DOHH2 (cell line): ENCODE results near the gene ARID1B.

Source experiments
- H3F3A ChIP-seq: fragments of 200-600 bp; sonication (generic), shearing (Covaris generic); 2 replicates; pipeline ENCODE4 v1.6.0; 2016; ENCODE audit warnings: antibody characterized with exemption, mild to moderate bottlenecking; ENCODE audit not compliant: control insufficient read depth, insufficient read depth
- H3K27ac ChIP-seq: fragments of 200-600 bp; sonication (generic); 2 replicates; pipeline ENCODE4 v1.5.1; 2014; ENCODE audit warnings: low read depth, mild to moderate bottlenecking, low read length, moderate library complexity
- H3K27me3 ChIP-seq: fragments of 200-600 bp; sonication (generic); 2 replicates; pipeline ENCODE4 v1.6.1; 2014; ENCODE audit warnings: mild to moderate bottlenecking, low read length, mixed read lengths; ENCODE audit not compliant: control insufficient read depth
- H3K36me3 ChIP-seq: fragments of 200-600 bp; sonication (generic); 2 replicates; pipeline ENCODE4 v1.6.1; 2014; ENCODE audit warnings: mild to moderate bottlenecking, low read length, moderate library complexity, mixed read lengths; ENCODE audit not compliant: control insufficient read depth
- H3K4me1 ChIP-seq: fragments of 200-600 bp; sonication (generic); 2 replicates; pipeline ENCODE4 v1.6.1; 2014; ENCODE audit warnings: mild to moderate bottlenecking, low read length, mixed read lengths; ENCODE audit not compliant: control insufficient read depth
- H3K4me2 ChIP-seq: fragments of 200-600 bp; sonication (generic); 2 replicates; pipeline ENCODE4 v1.6.0; 2014; ENCODE audit warnings: mild to moderate bottlenecking, low read length, moderate library complexity
- H3K4me3 ChIP-seq: fragments of 200-600 bp; sonication (generic); 2 replicates; pipeline ENCODE4 v1.5.1; 2014; ENCODE audit warnings: mild to moderate bottlenecking, low read length, mixed read lengths
- H3K79me2 ChIP-seq: fragments of 200-600 bp; sonication (generic); 2 replicates; pipeline ENCODE4 v1.6.1; 2014; ENCODE audit warnings: mild to moderate bottlenecking, low read length, mixed read lengths; ENCODE audit not compliant: control insufficient read depth
- H3K9me2 ChIP-seq: fragments of 200-600 bp; sonication (generic); replicated peaks from 2 replicates; pipeline ENCODE4 v1.6.1; 2014; ENCODE audit warnings: mild to moderate bottlenecking, low read length, mixed read lengths; ENCODE audit not compliant: control insufficient read depth
- H3K9me3 ChIP-seq: fragments of 200-600 bp; sonication (generic); 2 replicates; pipeline ENCODE4 v1.6.1; 2014; ENCODE audit warnings: antibody characterized with exemption, low read length, mixed read lengths; ENCODE audit not compliant: control insufficient read depth, insufficient read depth
- H4K20me1 ChIP-seq: fragments of 200-600 bp; sonication (generic); 2 replicates; pipeline ENCODE4 v1.6.0; 2014; ENCODE audit warnings: low read depth, mild to moderate bottlenecking, antibody characterized with exemption, low read length, moderate library complexity; ENCODE audit not compliant: control insufficient read depth, insufficient read depth
- CTCF ChIP-seq: fragments of 200-600 bp; sonication (generic); IDR thresholded peaks from one replicate; pipeline ENCODE4 v1.5.1; 2014; ENCODE audit warnings: antibody characterized with exemption, mild to moderate bottlenecking, low read depth, low read length; ENCODE audit not compliant: poor library complexity, severe bottlenecking
- EZH2phosphoT487 ChIP-seq: fragments of 200-600 bp; sonication (generic); IDR thresholded peaks from 2 replicates; pipeline ENCODE4 v1.6.1; 2017; ENCODE audit warnings: borderline replicate concordance, mild to moderate bottlenecking, antibody characterized with exemption, low read length, moderate library complexity, mixed read lengths

Gene ARID1B

GRCh38 chr6:157074969-157075368 lies 297.8 kb downstream of the ARID1B start:
- no peak overlapping the region for H3K4me3 ChIP-seq
- peaks cover 16% of the 10 kb centered on the region for H3K36me3 ChIP-seq
- H3K27me3 ChIP-seq, result no peaks in the 10 kb centered on the region
- H3K4me1 ChIP-seq, result peaks cover 73% of the 10 kb centered on the region
- peaks cover 5% of the 10 kb centered on the region; the same call in 1 of the 2 replicates for H3F3A ChIP-seq
- H3K4me2 ChIP-seq, result no peak overlapping the region
- H4K20me1 ChIP-seq, result no peaks in the 10 kb centered on the region
- TF ChIP-seq CTCF, result no peak
- no peak for TF ChIP-seq EZH2phosphoT487
- no peak overlapping the region for H3K27ac ChIP-seq
- H3K9me3 ChIP-seq, result no peaks in the 10 kb centered on the region
- H3K9me2 ChIP-seq, result no peaks in the 10 kb centered on the region
- peaks cover 70% of the 10 kb centered on the region for H3K79me2 ChIP-seq

- no peak overlapping the region for H3K4me3 ChIP-seq
- H3K4me2 ChIP-seq, result no peak overlapping the region
- H4K20me1 ChIP-seq, result no peaks in the 10 kb centered on the region
Observed at GRCh38 chr6:157075549-157076450, 298.6 kb downstream of the ARID1B start.

GRCh38 chr6:157076451-157076822 lies 299.3 kb downstream of the ARID1B start:
- H3K9me3 ChIP-seq, result no peaks in the 10 kb centered on the region
- H3K4me1 ChIP-seq, result peaks cover 63% of the 10 kb centered on the region
- TF ChIP-seq EZH2phosphoT487 (no peak), CTCF (no peak)
- H3K79me2 ChIP-seq, result peaks cover 70% of the 10 kb centered on the region
- H3K4me2 ChIP-seq, result no peak overlapping the region
- H3K27me3 ChIP-seq, result no peaks in the 10 kb centered on the region
- H3K27ac ChIP-seq, result no peak overlapping the region
- H3K4me3 ChIP-seq, result no peak overlapping the region
- H3K9me2 ChIP-seq, result no peaks in the 10 kb centered on the region
- H3K36me3 ChIP-seq, result peaks cover 12% of the 10 kb centered on the region; the same call in 1 of the 2 replicates
- peaks cover 5% of the 10 kb centered on the region; the same call in 1 of the 2 replicates for H3F3A ChIP-seq
- H4K20me1 ChIP-seq, result no peaks in the 10 kb centered on the region

More at GRCh38 chr6:157075549-157076450, 298.6 kb downstream of the ARID1B start:
- peaks cover 71% of the 10 kb centered on the region for H3K79me2 ChIP-seq
- TF ChIP-seq EZH2phosphoT487 (no peak), CTCF (no peak)
- peaks cover 5% of the 10 kb centered on the region; the same call in 1 of the 2 replicates for H3F3A ChIP-seq
- no peaks in the 10 kb centered on the region for H3K9me3 ChIP-seq
- H3K4me1 ChIP-seq, result peaks cover 69% of the 10 kb centered on the region
- no peaks in the 10 kb centered on the region for H3K9me2 ChIP-seq
- no peak overlapping the region for H3K27ac ChIP-seq
- H3K27me3 ChIP-seq, result no peaks in the 10 kb centered on the region
- H3K36me3 ChIP-seq, result peaks cover 16% of the 10 kb centered on the region
